ENCODE results near the gene KLK11.

KLK11 gene

DNA sequence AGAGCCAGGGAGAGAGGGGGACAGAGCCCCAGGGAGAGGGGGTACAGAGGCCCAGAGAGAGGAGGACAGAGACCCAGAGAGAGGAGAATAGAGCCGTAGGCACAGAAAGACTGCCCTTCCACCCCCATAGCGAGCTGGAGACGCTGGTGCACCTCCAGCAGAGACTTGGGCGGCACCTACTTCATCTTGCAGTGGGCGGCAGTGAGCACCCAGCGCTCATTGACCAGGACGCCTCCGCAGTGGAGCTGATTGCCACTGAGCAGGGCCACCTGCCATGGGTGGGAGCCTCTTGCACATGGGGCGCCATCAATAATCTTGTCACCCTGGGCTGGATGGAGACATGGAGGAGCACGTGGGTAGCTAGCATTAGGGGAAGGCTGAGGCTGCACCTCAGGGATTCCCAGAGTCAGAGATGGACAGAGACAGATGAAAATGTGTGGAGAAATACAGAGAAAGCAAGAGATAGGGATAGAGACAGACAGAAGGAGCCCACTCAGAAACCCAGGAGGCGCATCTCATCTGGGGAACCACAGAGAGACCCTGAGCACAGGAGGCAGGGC lies 44.7 kb downstream of the KLK11 start:
- no peak for DNase-seq (ENCODE audit: low spot score)
- POLR2A ChIA-PET (ENCODE audit: low non-redundant PET) = interaction anchor here (0.6 kb wide), 1 partner anchor 106 kb away, joined by 4 read pairs; no protein-coding TSS in a partner anchor
- CTCF ChIA-PET = no interaction called here
- no peak overlapping the region for H3K27ac ChIP-seq
- TF ChIP-seq, protein P1, sequence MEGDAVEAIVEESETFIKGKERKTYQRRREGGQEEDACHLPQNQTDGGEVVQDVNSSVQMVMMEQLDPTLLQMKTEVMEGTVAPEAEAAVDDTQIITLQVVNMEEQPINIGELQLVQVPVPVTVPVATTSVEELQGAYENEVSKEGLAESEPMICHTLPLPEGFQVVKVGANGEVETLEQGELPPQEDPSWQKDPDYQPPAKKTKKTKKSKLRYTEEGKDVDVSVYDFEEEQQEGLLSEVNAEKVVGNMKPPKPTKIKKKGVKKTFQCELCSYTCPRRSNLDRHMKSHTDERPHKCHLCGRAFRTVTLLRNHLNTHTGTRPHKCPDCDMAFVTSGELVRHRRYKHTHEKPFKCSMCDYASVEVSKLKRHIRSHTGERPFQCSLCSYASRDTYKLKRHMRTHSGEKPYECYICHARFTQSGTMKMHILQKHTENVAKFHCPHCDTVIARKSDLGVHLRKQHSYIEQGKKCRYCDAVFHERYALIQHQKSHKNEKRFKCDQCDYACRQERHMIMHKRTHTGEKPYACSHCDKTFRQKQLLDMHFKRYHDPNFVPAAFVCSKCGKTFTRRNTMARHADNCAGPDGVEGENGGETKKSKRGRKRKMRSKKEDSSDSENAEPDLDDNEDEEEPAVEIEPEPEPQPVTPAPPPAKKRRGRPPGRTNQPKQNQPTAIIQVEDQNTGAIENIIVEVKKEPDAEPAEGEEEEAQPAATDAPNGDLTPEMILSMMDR (conservative IDR thresholded peaks at IDR 0.05; ENCODE audit: low read depth) = no peak

DNA sequence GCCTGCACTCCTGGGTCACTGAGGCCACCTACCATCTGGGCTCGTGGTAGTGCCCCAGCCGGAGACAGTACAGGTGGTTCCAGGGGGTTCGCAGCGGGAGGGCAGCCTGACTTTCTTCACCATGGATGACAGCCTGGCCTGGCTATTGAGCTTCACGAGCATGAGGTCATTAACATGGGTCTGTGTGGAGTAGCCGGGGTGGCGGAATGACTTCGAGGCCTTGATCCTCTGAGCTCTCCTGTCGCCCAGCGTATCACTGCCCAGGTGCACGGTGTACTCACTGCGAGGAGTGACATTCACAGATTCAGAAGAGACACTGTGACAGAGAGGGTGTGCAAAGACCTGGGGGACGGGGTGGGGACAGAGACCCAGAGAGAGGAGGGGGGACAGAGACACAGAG lies 46.2 kb downstream of the KLK11 start:
- H3K27ac ChIP-seq = no peak overlapping the region
- ChIA-PET POLR2A (ENCODE audit: low non-redundant PET) (no interaction called here), CTCF (no interaction called here)
- TF ChIP-seq, protein P1 (conservative IDR thresholded peaks at IDR 0.05; ENCODE audit: low read depth) = no peak
- DNase-seq (ENCODE audit: low spot score) = no peak

DNA sequence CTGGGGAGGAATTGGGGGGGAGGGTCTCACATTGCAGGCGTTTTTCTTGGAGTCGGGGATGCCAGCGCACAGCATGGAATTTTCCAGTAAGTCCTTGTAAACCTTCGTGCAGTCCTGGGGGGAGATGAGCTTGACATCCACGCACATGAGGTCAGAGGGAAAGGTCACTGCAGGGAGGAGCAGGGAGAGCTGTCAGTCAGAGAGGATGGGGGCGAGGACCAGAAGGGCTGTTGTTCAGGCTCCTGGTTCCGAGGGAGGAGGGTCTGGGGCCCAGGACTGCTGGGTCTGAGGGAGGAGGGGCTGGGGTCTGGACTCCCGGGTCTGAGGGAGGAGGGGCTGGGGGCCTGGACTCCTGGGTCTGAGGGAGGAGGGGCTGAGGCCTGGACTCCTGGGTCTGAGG lies 46.7 kb downstream of the KLK11 start:
- CTCF ChIA-PET = no interaction called here
- DNase-seq (ENCODE audit: low spot score) = no peak
- H3K27ac ChIP-seq = no peak overlapping the region
- TF ChIP-seq, protein P1 (conservative IDR thresholded peaks at IDR 0.05; ENCODE audit: low read depth) = no peak
- POLR2A ChIA-PET (ENCODE audit: low non-redundant PET) = no interaction called here

GRCh38 chr19:50978772-50979390 lies 47.5 kb downstream of the KLK11 start:
- ChIA-PET POLR2A (ENCODE audit: low non-redundant PET) (no interaction called here), CTCF (interaction anchor here (0.6 kb wide), 1 partner anchor 49 kb away, joined by 3 read pairs; no protein-coding TSS in a partner anchor)
- TF ChIP-seq, protein P1 (conservative IDR thresholded peaks at IDR 0.05; ENCODE audit: low read depth) = no peak
- peak; percentile 54 for DNase-seq (ENCODE audit: low spot score)
- no peak overlapping the region for H3K27ac ChIP-seq

- TF ChIP-seq, protein P1 (conservative IDR thresholded peaks at IDR 0.05; ENCODE audit: low read depth) = no peak
- ChIA-PET CTCF (no interaction called here), POLR2A (ENCODE audit: low non-redundant PET) (no interaction called here)
- DNase-seq (ENCODE audit: low spot score) = no peak
- no peak overlapping the region for H3K27ac ChIP-seq
These were observed 48.8 kb downstream of the KLK11 start for GRCh38 chr19:50977626-50978025.

DNA sequence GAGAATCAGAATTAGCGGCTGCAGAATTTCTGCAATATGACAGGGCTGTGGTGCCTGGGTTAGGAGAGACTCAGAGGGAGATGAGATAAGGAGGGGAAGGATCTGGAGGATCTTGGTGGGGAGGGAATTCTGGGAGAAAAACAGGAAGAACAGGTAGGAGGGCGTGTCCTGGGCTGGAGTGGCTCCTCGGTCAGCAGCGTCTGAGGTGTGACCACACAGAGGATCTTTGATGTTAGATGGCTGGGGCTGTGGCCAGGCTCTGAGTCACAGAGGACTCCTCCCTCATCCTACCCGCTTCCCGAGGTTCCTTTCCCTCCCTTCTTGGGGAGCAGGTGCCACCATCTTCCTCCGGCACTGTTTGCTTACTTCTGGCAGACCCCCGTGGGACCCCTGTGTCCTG lies 50.6 kb downstream of the KLK11 start:
- POLR2A ChIA-PET (ENCODE audit: low non-redundant PET) = no interaction called here
- TF ChIP-seq, protein P1 (conservative IDR thresholded peaks at IDR 0.05; ENCODE audit: low read depth) = no peak
- CTCF ChIA-PET = no interaction called here
- no peak overlapping the region for H3K27ac ChIP-seq
- DNase-seq (ENCODE audit: low spot score) = peak; percentile 85
